Measurements from ENCODE around the gene NSD1. TPM values are rescaled to one million over a fixed set of nuclear protein-coding genes. Genes with fewer than 3 reads are reported as not detected.
A peak's percentile ranks its signal among the peaks of the same experiment; 100 is the strongest.

The NSD1 gene
- total RNA-seq (ENCODE audit: unreplicated experiment): 111 TPM
- long read RNA-seq, partial matches to known transcripts: 5 of 11 reads
- long read RNA-seq, other reads (novel, unspliced or antisense): 4 of 11 reads

GRCh38 chr5:177133096-177133852, at the start of gene NSD1:
Gene NSD1 (plus strand): TSS chr5:177133773. CDS start chr5:177135104, 1,331 bp downstream.
- H3K4me3 Mint-ChIP-seq (ENCODE audit: unreplicated experiment): peak within 1 kb of the TSS; percentile 90
- H3K9me3 Mint-ChIP-seq (ENCODE audit: unreplicated experiment): no peaks in the 10 kb centered on the region
- H3K36me3 Mint-ChIP-seq (ENCODE audit: low read depth, unreplicated experiment): peaks cover 14% of the 10 kb centered on the region
- TF ChIP-seq CTCF (IDR thresholded peaks at IDR 0.05; ENCODE audit: unreplicated experiment): no peak
- peak; percentile 90 for DNase-seq (ENCODE audit: low spot score)
- H3K4me1 Mint-ChIP-seq (ENCODE audit: unreplicated experiment): peaks cover 44% of the 10 kb centered on the region
- peak within 1 kb of the TSS; percentile 84 for H3K27ac Mint-ChIP-seq (ENCODE audit: unreplicated experiment)
- H3K27me3 Mint-ChIP-seq (ENCODE audit: unreplicated experiment): peaks cover 16% of the 10 kb centered on the region

GRCh38 chr5:177084175-177084574, 49.4 kb upstream of the NSD1 start:
- Mint-ChIP-seq H3K4me3 (ENCODE audit: unreplicated experiment) (no peak overlapping the region), H3K27me3 (ENCODE audit: unreplicated experiment) (peaks cover 15% of the 10 kb centered on the region), H3K9me3 (ENCODE audit: unreplicated experiment) (no peaks in the 10 kb centered on the region), H3K4me1 (ENCODE audit: unreplicated experiment) (peaks cover 28% of the 10 kb centered on the region), H3K36me3 (ENCODE audit: low read depth, unreplicated experiment) (no peaks in the 10 kb centered on the region), H3K27ac (ENCODE audit: unreplicated experiment) (no peak overlapping the region)
- TF ChIP-seq CTCF (IDR thresholded peaks at IDR 0.05; ENCODE audit: unreplicated experiment): no peak
- DNase-seq (ENCODE audit: low spot score): no peak

- Mint-ChIP-seq H3K4me3 (ENCODE audit: unreplicated experiment) (peak overlapping the region; percentile 64), H3K36me3 (ENCODE audit: low read depth, unreplicated experiment) (no peaks in the 10 kb centered on the region), H3K9me3 (ENCODE audit: unreplicated experiment) (no peaks in the 10 kb centered on the region), H3K27me3 (ENCODE audit: unreplicated experiment) (peaks cover 21% of the 10 kb centered on the region), H3K4me1 (ENCODE audit: unreplicated experiment) (peaks cover 33% of the 10 kb centered on the region), H3K27ac (ENCODE audit: unreplicated experiment) (no peak overlapping the region)
- no peak for TF ChIP-seq CTCF (IDR thresholded peaks at IDR 0.05; ENCODE audit: unreplicated experiment)
- no peak for DNase-seq (ENCODE audit: low spot score)
Observed at GRCh38 chr5:177085985-177086653, 47.5 kb upstream of the NSD1 start.

- DNase-seq (ENCODE audit: low spot score): peak; percentile 74
- Mint-ChIP-seq H3K4me1 (ENCODE audit: unreplicated experiment) (peaks cover 33% of the 10 kb centered on the region), H3K27me3 (ENCODE audit: unreplicated experiment) (peaks cover 25% of the 10 kb centered on the region), H3K4me3 (ENCODE audit: unreplicated experiment) (peak within 1 kb of the TSS; percentile 64), H3K27ac (ENCODE audit: unreplicated experiment) (no peak within 1 kb of the TSS), H3K36me3 (ENCODE audit: low read depth, unreplicated experiment) (no peaks in the 10 kb centered on the region), H3K9me3 (ENCODE audit: unreplicated experiment) (no peaks in the 10 kb centered on the region)
- TF ChIP-seq CTCF (IDR thresholded peaks at IDR 0.05; ENCODE audit: unreplicated experiment): peak; percentile 76
Observed at GRCh38 chr5:177086654-177087397, 46.7 kb upstream of the NSD1 start, which contains the start of gene FGFR4. Gene FGFR4 (plus strand): TSS chr5:177086915. CDS start chr5:177089603, 2,688 bp downstream.

Data from endothelial cell (in vitro differentiated cells).